ENCODE data around the gene SHF.
A peak's percentile ranks its signal among the peaks of the same experiment; 100 is the strongest.
"Not testable (repeated sequence)": the region's sequence is repeated elsewhere in the genome, so short reads cannot be mapped to it uniquely, and the experiment has no call there.

SHF gene

GRCh38 chr15:45139770-45140169 lies 48.0 kb downstream of the SHF start:
- Histone ChIP-seq H3K36me3 (replicated peaks) (no peaks in the 10 kb centered on the region), H3K27me3 (replicated peaks) (peaks cover 14% of the 10 kb centered on the region), H3K4me3 (ENCODE audit: low read depth, low read length) (no peak overlapping the region), H3K27ac (no peak overlapping the region)
- DNase-seq: no peak
- TF ChIP-seq CTCF (IDR thresholded peaks at IDR 0.05; ENCODE audit: low read depth, low read length, missing control alignments): no peak
- in situ Hi-C loops (cut with HindIII; ENCODE audit: low pct_ligation_motif_present, low sequenced_read_pairs): no loop called here

- Histone ChIP-seq H3K36me3 (replicated peaks) (no peaks in the 10 kb centered on the region), H3K4me3 (ENCODE audit: low read depth, low read length) (no peak overlapping the region), H3K27ac (no peak overlapping the region), H3K27me3 (replicated peaks) (peaks cover 20% of the 10 kb centered on the region)
- no peak for DNase-seq
- in situ Hi-C loops (cut with HindIII; ENCODE audit: low pct_ligation_motif_present, low sequenced_read_pairs): no loop called here
- TF ChIP-seq CTCF (IDR thresholded peaks at IDR 0.05; ENCODE audit: low read depth, low read length, missing control alignments): no peak
These were observed 48.7 kb downstream of the SHF start for GRCh38 chr15:45138814-45139765.

DNA sequence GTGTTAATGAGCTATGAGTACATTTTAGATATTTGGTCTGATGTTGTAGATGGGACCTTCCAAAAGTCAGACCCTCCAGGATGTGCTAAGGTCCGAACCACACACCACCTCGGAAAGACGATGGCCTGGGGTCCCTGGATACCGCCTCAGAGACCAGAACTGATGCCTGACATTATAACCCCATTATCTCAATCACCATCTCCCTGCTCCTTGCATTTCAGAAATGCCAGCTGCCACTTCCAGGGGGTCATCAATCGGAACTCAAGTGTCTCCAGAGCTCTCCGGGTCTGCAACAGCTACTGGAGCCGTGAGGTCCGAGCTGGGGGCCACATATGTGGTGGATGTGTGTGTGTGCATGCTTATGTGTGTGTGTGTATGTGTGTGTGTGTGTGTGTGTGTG lies 50.1 kb downstream of the SHF start:
- H3K27me3 ChIP-seq (replicated peaks): peaks cover 31% of the 10 kb centered on the region

GRCh38 chr15:45136378-45136764 lies 51.4 kb downstream of the SHF start:
- DNase-seq: no peak
- H3K36me3 ChIP-seq (replicated peaks): no peaks in the 10 kb centered on the region
- no peak overlapping the region for H3K27ac ChIP-seq
- peaks cover 31% of the 10 kb centered on the region for H3K27me3 ChIP-seq (replicated peaks)
- in situ Hi-C loops (cut with HindIII; ENCODE audit: low pct_ligation_motif_present, low sequenced_read_pairs): no loop called here
- H3K4me3 ChIP-seq (ENCODE audit: low read depth, low read length): no peak overlapping the region
- peak; percentile 66 for TF ChIP-seq CTCF (IDR thresholded peaks at IDR 0.05; ENCODE audit: low read depth, low read length, missing control alignments)

More for the DNA sequence above, 50.1 kb downstream of the SHF start:
- Histone ChIP-seq H3K4me3 (ENCODE audit: low read depth, low read length) (no peak overlapping the region), H3K36me3 (replicated peaks) (no peaks in the 10 kb centered on the region), H3K27ac (no peak overlapping the region)
- no peak for TF ChIP-seq CTCF (IDR thresholded peaks at IDR 0.05; ENCODE audit: low read depth, low read length, missing control alignments)
- no peak for DNase-seq
- in situ Hi-C loops (cut with HindIII; ENCODE audit: low pct_ligation_motif_present, low sequenced_read_pairs): no loop called here

- H3K36me3 ChIP-seq (replicated peaks); H3K4me3 ChIP-seq (ENCODE audit: low read depth, low read length); H3K27ac ChIP-seq; in situ Hi-C loops (cut with HindIII; ENCODE audit: low pct_ligation_motif_present, low sequenced_read_pairs); DNase-seq: not testable (repeated sequence)
- peaks cover 37% of the 10 kb centered on the region for H3K27me3 ChIP-seq (replicated peaks)
These were observed 51.9 kb downstream of the SHF start for GRCh38 chr15:45135705-45136377.
